ENCODE results near the gene LTN1.
"Not testable (repeated sequence)": the region's sequence is repeated elsewhere in the genome, so short reads cannot be mapped to it uniquely, and the experiment has no call there.

The LTN1 gene

GRCh38 chr21:28992526-28993292, at the start of gene LTN1:
Gene LTN1, minus strand, starts transcription at chr21:28992877. Its CDS starts 72 bp downstream, at chr21:28992805.
- peak; percentile 100 for DNase-seq (ENCODE audit: low read depth)

GRCh38 chr21:29034678-29035077, 42.0 kb upstream of the LTN1 start:
- no peak for DNase-seq (ENCODE audit: low read depth)

- DNase-seq (ENCODE audit: low read depth) = no peak
These were observed 41.2 kb upstream of the LTN1 start for GRCh38 chr21:29033871-29034270.

GRCh38 chr21:29033301-29033700, 40.6 kb upstream of the LTN1 start:
- no peak for DNase-seq (ENCODE audit: low read depth)

GRCh38 chr21:29030909-29031308, 38.2 kb upstream of the LTN1 start:
- no peak for DNase-seq (ENCODE audit: low read depth)

- DNase-seq (ENCODE audit: low read depth) = no peak
These were observed 36.8 kb upstream of the LTN1 start for GRCh38 chr21:29029524-29029923.

- DNase-seq (ENCODE audit: low read depth) = no peak
These were observed 32.6 kb upstream of the LTN1 start for GRCh38 chr21:29025328-29025713.

- DNase-seq (ENCODE audit: low read depth) = peak; percentile 100
These were observed 32.0 kb upstream of the LTN1 start, which contains the start of gene USP16 for GRCh38 chr21:29024474-29025327. Gene USP16, plus strand, starts transcription at chr21:29024668. Its CDS starts 3,246 bp downstream, at chr21:29027914.

GRCh38 chr21:29022166-29022565, 29.5 kb upstream of the LTN1 start:
- DNase-seq (ENCODE audit: low read depth) = no peak

GRCh38 chr21:29018540-29018939, 25.9 kb upstream of the LTN1 start:
- no peak for DNase-seq (ENCODE audit: low read depth)

GRCh38 chr21:29017639-29018237, 25.1 kb upstream of the LTN1 start:
- DNase-seq (ENCODE audit: low read depth) = no peak

- DNase-seq (ENCODE audit: low read depth) = not testable (repeated sequence)
These were observed 18.6 kb upstream of the LTN1 start for GRCh38 chr21:29011236-29011635.

GRCh38 chr21:29008367-29008766, 15.7 kb upstream of the LTN1 start:
- DNase-seq (ENCODE audit: low read depth) = no peak

- DNase-seq (ENCODE audit: low read depth) = no peak
These were observed 15.1 kb upstream of the LTN1 start for GRCh38 chr21:29007810-29008209.

- DNase-seq (ENCODE audit: low read depth) = no peak
These were observed 14.5 kb upstream of the LTN1 start for GRCh38 chr21:29007135-29007534.

- DNase-seq (ENCODE audit: low read depth) = no peak
These were observed 13.0 kb upstream of the LTN1 start for GRCh38 chr21:29005696-29006095.

- DNase-seq (ENCODE audit: low read depth) = peak; percentile 99
These were observed 9.9 kb upstream of the LTN1 start for GRCh38 chr21:29002442-29003144.

- DNase-seq (ENCODE audit: low read depth) = no peak
These were observed 584 bp upstream of the LTN1 start for GRCh38 chr21:28993293-28993629.

GRCh38 chr21:28991861-28992525, 684 bp downstream of the LTN1 start:
- DNase-seq (ENCODE audit: low read depth) = no peak

GRCh38 chr21:28988146-28988545, 4.5 kb downstream of the LTN1 start:
- DNase-seq (ENCODE audit: low read depth) = not testable (repeated sequence)

GRCh38 chr21:28986677-28987076, 6.0 kb downstream of the LTN1 start:
- DNase-seq (ENCODE audit: low read depth) = no peak

- DNase-seq (ENCODE audit: low read depth) = no peak
These were observed 10.0 kb downstream of the LTN1 start for GRCh38 chr21:28982637-28983036.
